Measurements from ENCODE around the gene HPDL.
A peak's percentile ranks its signal among the peaks of the same experiment; 100 is the strongest.
"Not testable (repeated sequence)": the region's sequence is repeated elsewhere in the genome, so short reads cannot be mapped to it uniquely, and the experiment has no call there.

HPDL gene

DNA sequence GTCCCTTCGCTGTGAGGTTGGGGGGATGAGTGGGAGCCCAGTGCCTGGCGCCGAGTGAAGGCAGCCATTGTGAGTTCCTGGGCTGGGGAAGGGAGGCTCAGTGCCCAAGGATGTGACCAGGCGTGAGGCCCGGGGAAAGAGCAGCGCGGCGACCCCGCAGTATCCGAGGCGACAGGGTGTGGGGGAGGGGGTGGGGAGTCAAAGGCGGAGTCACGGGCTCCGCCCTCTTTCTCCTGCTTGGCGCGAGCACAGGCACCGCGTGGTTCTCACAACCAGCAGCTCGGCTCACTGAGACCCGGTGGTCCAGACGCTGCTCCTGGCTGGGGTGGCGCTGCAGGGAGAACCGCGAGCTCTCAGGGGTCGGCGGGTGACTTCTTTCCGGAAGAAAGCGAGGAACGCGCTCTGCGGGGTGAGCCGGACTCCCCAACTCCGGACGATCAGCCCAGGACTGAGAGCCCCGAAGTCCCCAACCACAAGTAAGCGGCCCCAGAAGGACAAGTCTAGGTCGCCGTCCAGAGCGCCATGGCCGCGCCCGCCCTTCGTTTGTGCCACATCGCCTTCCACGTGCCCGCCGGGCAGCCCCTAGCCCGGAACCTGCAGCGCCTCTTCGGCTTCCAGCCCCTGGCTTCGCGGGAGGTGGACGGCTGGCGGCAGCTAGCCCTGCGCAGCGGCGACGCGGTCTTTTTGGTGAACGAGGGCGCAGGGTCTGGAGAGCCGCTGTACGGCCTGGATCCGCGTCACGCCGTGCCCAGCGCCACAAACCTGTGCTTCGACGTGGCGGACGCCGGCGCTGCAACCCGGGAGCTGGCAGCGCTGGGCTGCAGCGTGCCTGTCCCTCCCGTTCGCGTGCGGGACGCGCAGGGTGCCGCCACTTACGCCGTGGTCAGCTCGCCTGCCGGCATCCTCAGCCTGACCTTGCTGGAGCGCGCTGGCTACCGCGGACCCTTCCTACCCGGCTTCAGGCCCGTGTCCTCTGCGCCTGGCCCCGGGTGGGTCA, at the start of gene HPDL:
Gene HPDL, plus strand, starts transcription at position 269 of the 997 bp plus-strand sequence. Its CDS starts 254 bp downstream, at position 523.
- TF ChIP-seq, protein P1, sequence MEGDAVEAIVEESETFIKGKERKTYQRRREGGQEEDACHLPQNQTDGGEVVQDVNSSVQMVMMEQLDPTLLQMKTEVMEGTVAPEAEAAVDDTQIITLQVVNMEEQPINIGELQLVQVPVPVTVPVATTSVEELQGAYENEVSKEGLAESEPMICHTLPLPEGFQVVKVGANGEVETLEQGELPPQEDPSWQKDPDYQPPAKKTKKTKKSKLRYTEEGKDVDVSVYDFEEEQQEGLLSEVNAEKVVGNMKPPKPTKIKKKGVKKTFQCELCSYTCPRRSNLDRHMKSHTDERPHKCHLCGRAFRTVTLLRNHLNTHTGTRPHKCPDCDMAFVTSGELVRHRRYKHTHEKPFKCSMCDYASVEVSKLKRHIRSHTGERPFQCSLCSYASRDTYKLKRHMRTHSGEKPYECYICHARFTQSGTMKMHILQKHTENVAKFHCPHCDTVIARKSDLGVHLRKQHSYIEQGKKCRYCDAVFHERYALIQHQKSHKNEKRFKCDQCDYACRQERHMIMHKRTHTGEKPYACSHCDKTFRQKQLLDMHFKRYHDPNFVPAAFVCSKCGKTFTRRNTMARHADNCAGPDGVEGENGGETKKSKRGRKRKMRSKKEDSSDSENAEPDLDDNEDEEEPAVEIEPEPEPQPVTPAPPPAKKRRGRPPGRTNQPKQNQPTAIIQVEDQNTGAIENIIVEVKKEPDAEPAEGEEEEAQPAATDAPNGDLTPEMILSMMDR (IDR thresholded peaks at IDR 0.05; ENCODE audit: control insufficient read depth, insufficient read depth, low read depth, low read length, missing control alignments): no peak
- peak within 1 kb of the TSS; percentile 55 for H3K4me3 ChIP-seq (ENCODE audit: control insufficient read depth, low read depth, low read length)
- DNase-seq (ENCODE audit: low read depth): no peak

DNA sequence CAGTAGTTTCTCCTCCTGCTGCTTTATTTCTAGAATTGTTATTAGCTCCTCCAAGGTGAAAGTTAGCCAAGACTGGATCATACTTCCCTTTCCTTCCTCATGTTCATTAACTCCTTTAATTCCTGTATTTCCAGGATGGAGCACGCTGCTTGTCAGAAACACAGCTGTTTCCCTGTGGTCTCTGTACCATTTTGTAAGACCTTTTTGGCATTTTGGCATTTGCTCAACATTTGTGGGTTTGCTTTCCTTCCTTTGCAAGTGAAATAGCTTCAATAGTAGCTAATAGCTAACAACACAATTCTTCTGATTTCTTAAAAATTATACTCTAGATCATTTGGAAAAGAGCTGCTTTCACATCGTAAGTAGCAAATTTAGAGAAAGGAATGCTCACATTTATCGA, 44.3 kb upstream of the HPDL start:
- TF ChIP-seq, protein P1 (IDR thresholded peaks at IDR 0.05; ENCODE audit: control insufficient read depth, insufficient read depth, low read depth, low read length, missing control alignments): no peak
- no peak overlapping the region for H3K4me3 ChIP-seq (ENCODE audit: control insufficient read depth, low read depth, low read length)
- DNase-seq (ENCODE audit: low read depth): no peak

DNA sequence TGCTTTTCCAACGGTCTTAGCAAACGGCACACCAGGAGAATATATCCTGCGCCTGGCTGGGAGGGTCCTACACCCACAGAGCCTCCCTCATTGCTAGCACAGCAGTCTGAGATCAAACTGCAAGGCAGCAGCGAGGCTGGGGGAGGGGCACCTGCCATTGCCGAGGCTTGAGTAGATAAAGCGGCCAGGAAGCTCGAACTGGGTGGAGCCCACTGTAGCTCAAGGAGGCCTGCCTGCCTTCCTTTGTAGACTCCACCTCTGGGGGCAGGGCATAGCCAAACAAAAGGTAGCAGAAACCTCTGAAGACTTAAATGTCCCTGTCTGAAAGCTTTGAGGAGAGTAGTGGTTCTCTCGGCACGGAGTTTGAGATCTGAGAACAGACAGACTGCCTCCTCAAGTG, 41.8 kb upstream of the HPDL start:
- not testable (repeated sequence) for DNase-seq (ENCODE audit: low read depth)

DNA sequence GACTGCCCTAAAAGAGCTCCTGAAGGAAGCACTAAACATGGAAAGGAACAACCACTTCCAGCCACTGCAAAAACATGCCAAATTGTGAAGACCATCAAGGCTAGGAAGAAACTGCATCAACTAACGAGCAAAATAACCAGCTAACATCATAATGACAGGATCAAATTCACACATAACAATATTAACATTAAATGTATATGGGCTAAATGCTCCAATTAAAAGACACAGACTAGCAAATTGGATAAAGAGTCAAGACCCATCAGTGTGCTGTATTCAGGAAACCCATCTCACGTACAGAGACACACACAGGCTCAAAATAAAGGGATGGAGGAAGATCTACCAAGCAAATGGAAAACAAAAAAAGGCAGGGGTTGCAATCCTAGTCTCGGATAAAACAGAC, 40.2 kb upstream of the HPDL start:
- DNase-seq (ENCODE audit: low read depth); H3K4me3 ChIP-seq (ENCODE audit: control insufficient read depth, low read depth, low read length): not testable (repeated sequence)

More for the DNA sequence above, 41.8 kb upstream of the HPDL start:
- not testable (repeated sequence) for H3K4me3 ChIP-seq (ENCODE audit: control insufficient read depth, low read depth, low read length)

DNA sequence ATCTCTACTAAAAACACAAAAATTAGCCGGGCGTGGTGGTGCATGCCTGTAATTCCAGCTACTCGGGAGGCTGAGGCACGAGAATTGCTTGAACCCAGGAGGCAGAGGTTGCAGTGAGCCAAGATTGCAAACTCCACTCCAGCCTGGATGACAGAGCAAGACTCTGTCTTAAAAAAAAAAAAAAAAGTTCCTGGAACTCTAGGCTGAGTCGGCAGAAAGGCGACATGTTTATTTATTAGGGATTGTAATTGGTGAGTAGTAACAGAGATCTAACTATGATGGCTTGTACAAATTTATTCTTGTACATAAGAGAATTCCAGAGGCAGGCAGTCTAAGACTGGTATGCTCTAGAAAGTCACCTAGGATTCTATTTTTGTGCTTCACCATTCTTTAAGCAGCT, 35.7 kb upstream of the HPDL start:
- not testable (repeated sequence) for DNase-seq (ENCODE audit: low read depth); H3K4me3 ChIP-seq (ENCODE audit: control insufficient read depth, low read depth, low read length)

DNA sequence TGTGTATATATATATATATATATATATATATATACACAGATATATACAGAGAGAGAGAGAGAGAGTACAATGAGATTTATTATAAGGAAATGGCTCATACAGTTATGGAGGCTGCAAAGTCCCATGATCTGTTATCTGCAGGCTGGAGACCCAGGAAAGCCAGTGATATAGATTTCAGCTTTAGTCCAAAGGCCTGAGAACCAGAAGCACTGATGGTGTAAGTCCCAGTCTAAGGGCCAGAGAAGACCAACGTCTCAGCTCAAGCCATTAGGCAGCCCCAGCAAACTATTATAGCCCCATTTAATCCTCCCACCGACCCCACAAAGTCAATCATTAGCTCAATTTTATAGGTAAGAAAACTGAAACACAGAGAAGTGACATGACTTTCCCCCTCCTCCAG, 35.0 kb upstream of the HPDL start:
- TF ChIP-seq, protein P1 (IDR thresholded peaks at IDR 0.05; ENCODE audit: control insufficient read depth, insufficient read depth, low read depth, low read length, missing control alignments): no peak
- no peak overlapping the region for H3K4me3 ChIP-seq (ENCODE audit: control insufficient read depth, low read depth, low read length)
- DNase-seq (ENCODE audit: low read depth): no peak

DNA sequence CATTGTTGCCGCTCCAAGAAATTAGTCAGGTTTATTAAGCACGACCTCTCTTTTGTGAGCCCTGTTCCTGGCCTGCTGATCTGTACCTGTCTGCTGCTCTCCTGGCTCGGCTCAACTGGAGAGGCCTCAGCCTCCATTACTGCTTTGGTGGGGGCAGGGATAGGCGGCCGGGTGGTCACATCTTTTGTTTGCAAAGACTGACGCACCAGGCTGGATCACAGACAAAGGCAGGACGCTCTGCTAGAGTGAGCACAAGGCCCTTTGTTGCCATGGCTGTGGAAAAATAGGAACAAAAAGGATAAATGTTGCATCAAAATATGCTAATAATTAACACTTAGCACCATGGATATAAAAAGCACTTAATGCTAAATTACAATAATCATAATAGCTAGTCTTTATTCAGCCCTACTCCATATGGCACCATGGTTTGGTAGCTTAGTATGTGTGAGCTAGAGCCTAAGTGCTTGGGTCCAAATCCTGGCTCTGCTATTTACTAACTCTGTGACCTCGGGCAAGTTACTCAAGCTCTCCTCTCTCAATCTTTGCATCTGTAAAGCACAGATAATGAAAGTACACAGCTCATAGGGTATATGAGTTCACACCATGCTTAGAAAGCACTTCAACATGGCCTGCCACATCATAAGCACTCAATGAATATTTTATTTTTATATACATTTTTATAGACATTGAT, 28.9 kb upstream of the HPDL start:
- TF ChIP-seq, protein P1 (IDR thresholded peaks at IDR 0.05; ENCODE audit: control insufficient read depth, insufficient read depth, low read depth, low read length, missing control alignments): no peak
- DNase-seq (ENCODE audit: low read depth): no peak
- H3K4me3 ChIP-seq (ENCODE audit: control insufficient read depth, low read depth, low read length): no peak overlapping the region

DNA sequence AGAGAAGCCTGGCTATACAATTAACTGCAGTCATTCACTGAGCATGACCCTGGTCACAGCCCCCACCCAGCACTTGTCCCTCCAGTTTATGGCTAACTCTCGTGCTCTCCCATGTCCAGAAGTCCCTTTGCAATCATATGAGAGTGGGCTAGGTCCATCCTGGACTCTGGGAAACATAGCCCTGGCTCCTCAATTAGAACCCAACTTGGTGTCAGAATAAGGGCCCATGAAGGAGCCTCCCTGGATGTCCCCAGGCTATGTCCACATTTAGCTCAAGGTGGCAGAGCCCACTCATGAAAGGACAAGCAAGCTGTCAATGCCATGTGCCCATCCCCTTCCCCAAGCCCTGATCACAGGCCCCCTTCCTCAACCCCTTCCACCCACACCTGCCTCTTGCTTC, 27.4 kb upstream of the HPDL start:
- TF ChIP-seq, protein P1 (IDR thresholded peaks at IDR 0.05; ENCODE audit: control insufficient read depth, insufficient read depth, low read depth, low read length, missing control alignments): no peak
- no peak for DNase-seq (ENCODE audit: low read depth)
- H3K4me3 ChIP-seq (ENCODE audit: control insufficient read depth, low read depth, low read length): no peak overlapping the region

All from AG09309 (cell line).